ENCODE measurements around the gene SAMM50. TPM values are rescaled to one million over a fixed set of nuclear protein-coding genes. Genes with fewer than 3 reads are reported as not detected.

The SAMM50 gene
- total RNA-seq, 1 donor from 2014 or later: 22.3 TPM

DNA sequence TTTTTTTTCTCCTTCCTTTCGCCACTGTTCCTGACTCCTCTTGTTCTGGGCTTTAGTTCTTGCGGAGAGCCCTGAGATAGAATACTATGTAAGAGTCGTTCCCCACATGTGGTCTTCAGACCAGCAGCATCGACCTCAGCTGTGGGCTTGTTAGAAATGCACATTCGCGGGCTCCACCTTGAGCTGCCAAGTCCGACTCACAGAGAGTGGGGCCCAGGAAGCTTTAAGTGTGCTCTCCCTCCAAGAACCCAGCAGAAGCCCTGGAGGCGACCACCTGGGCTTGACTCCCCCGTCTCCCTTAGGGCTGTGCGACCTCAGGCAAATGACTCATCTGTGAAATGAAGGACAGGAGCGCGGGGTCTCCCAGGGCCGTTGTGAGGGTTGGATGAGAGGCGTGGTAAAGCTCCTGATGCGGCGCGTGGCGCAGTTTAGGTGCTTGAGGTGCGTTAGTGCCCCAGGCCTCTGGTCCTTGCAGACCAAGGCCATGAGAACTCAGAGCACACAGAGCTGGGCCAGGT is 18.8 kb downstream of the SAMM50 start:
- Histone ChIP-seq H3K27ac (no peak overlapping the region), H3K36me3 (peaks cover 0 to 78% of the 10 kb centered on the region in 2 donors), H3K4me3 (no peak overlapping the region), H3K27me3 (no peaks in the 10 kb centered on the region), H3K4me1 (no peaks in the 10 kb centered on the region), H3K9me3 (no peaks in the 10 kb centered on the region)
- no peak for DNase-seq (ENCODE audit: extremely low spot score in 2 of 2)
- intact Hi-C loops (cut with DNase I): no loop called here
- TF ChIP-seq, protein P1, sequence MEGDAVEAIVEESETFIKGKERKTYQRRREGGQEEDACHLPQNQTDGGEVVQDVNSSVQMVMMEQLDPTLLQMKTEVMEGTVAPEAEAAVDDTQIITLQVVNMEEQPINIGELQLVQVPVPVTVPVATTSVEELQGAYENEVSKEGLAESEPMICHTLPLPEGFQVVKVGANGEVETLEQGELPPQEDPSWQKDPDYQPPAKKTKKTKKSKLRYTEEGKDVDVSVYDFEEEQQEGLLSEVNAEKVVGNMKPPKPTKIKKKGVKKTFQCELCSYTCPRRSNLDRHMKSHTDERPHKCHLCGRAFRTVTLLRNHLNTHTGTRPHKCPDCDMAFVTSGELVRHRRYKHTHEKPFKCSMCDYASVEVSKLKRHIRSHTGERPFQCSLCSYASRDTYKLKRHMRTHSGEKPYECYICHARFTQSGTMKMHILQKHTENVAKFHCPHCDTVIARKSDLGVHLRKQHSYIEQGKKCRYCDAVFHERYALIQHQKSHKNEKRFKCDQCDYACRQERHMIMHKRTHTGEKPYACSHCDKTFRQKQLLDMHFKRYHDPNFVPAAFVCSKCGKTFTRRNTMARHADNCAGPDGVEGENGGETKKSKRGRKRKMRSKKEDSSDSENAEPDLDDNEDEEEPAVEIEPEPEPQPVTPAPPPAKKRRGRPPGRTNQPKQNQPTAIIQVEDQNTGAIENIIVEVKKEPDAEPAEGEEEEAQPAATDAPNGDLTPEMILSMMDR (IDR thresholded peaks at IDR 0.05): no peak
- TF ChIP-seq POLR2AphosphoS5 (IDR thresholded peaks at IDR 0.05; ENCODE audit: insufficient read depth in 1 of 2, low read depth in 1 of 2) (no peak), POLR2A (IDR thresholded peaks at IDR 0.05) (no peak)

- no peak for DNase-seq (ENCODE audit: extremely low spot score in 2 of 2)
- Histone ChIP-seq H3K27me3 (no peaks in the 10 kb centered on the region), H3K4me3 (no peak overlapping the region), H3K36me3 (peaks cover 0 to 80% of the 10 kb centered on the region in 2 donors), H3K27ac (no peak overlapping the region), H3K4me1 (no peaks in the 10 kb centered on the region), H3K9me3 (no peaks in the 10 kb centered on the region)
- intact Hi-C loops (cut with DNase I): no loop called here
- TF ChIP-seq, protein P1 (IDR thresholded peaks at IDR 0.05): no peak
- TF ChIP-seq POLR2AphosphoS5 (IDR thresholded peaks at IDR 0.05; ENCODE audit: insufficient read depth in 1 of 2, low read depth in 1 of 2): no peak
- no peak for TF ChIP-seq POLR2A (IDR thresholded peaks at IDR 0.05)
Observed at GRCh38 chr22:43975041-43975440, 19.8 kb downstream of the SAMM50 start.

GRCh38 chr22:43976861-43977795 is 21.9 kb downstream of the SAMM50 start:
- TF ChIP-seq, protein P1 (IDR thresholded peaks at IDR 0.05): no peak
- TF ChIP-seq POLR2A (IDR thresholded peaks at IDR 0.05) (no peak), POLR2AphosphoS5 (IDR thresholded peaks at IDR 0.05; ENCODE audit: insufficient read depth in 1 of 2, low read depth in 1 of 2) (no peak)
- Histone ChIP-seq H3K4me3 (no peak overlapping the region), H3K9me3 (no peaks in the 10 kb centered on the region), H3K4me1 (no peaks in the 10 kb centered on the region), H3K27ac (no peak overlapping the region), H3K27me3 (no peaks in the 10 kb centered on the region), H3K36me3 (peaks cover 0 to 96% of the 10 kb centered on the region in 2 donors)
- DNase-seq (ENCODE audit: extremely low spot score in 2 of 2): no peak
- intact Hi-C loops (cut with DNase I): no loop called here

GRCh38 chr22:43978558-43978957 is 23.3 kb downstream of the SAMM50 start:
- H3K36me3 ChIP-seq: peaks cover 0 to 88% of the 10 kb centered on the region in 2 donors
- no peaks in the 10 kb centered on the region for H3K4me1 ChIP-seq
- H3K4me3 ChIP-seq: no peak overlapping the region
- DNase-seq (ENCODE audit: extremely low spot score in 2 of 2): no peak
- H3K27me3 ChIP-seq: no peaks in the 10 kb centered on the region
- TF ChIP-seq POLR2A (IDR thresholded peaks at IDR 0.05) (no peak), POLR2AphosphoS5 (IDR thresholded peaks at IDR 0.05; ENCODE audit: insufficient read depth in 1 of 2, low read depth in 1 of 2) (no peak)
- TF ChIP-seq, protein P1 (IDR thresholded peaks at IDR 0.05): no peak
- intact Hi-C loops (cut with DNase I): no loop called here
- H3K27ac ChIP-seq: no peak overlapping the region
- H3K9me3 ChIP-seq: no peaks in the 10 kb centered on the region

DNA sequence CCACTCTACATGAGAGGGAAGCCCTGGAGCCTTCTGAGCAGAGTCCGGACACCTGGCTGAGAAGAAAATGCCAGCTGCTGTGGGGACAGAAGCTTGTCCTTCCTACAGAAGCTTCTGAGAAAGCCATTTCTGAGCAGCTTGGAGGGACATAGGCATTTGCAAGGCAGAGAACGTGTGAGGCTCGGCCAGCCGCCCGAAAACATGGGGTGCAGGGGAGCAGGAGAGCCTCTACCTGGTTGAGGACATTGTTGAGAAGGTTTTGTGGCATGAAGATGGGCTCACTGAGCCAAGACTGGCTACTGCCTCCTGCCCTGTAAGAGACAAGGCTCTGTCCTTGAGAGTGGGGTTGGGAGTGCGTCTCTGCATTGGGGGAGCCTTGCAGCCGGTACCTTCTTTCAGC is 25.3 kb downstream of the SAMM50 start:
- no peak for DNase-seq (ENCODE audit: extremely low spot score in 2 of 2)
- H3K36me3 ChIP-seq: peaks cover 0 to 88% of the 10 kb centered on the region in 2 donors
- intact Hi-C loops (cut with DNase I): no loop called here

More for the DNA sequence above, 25.3 kb downstream of the SAMM50 start:
- no peaks in the 10 kb centered on the region for H3K27me3 ChIP-seq
- H3K27ac ChIP-seq: no peak overlapping the region
- H3K9me3 ChIP-seq: no peaks in the 10 kb centered on the region
- H3K4me3 ChIP-seq: no peak overlapping the region
- no peak for TF ChIP-seq POLR2AphosphoS5 (IDR thresholded peaks at IDR 0.05; ENCODE audit: insufficient read depth in 1 of 2, low read depth in 1 of 2)
- TF ChIP-seq, protein P1 (IDR thresholded peaks at IDR 0.05): no peak
- H3K4me1 ChIP-seq: no peaks in the 10 kb centered on the region
